Mesenteric fat pad (tissue), 1 donor: ENCODE data around the gene ANKRD36C. TPM values are rescaled to one million over a fixed set of nuclear protein-coding genes. Genes with fewer than 3 reads are reported as not detected.
"Not testable (repeated sequence)": the region's sequence is repeated elsewhere in the genome, so short reads cannot be mapped to it uniquely, and the experiment has no call there.

Experiments used
- DNase-seq: peaks from one replicate; pipeline ENCODE4 v3.0.0-alpha.2; 2020; ENCODE audit warnings: low spot score
- total RNA-seq: library from RNA; stranded (reverse); fragmentation: NEBNext Ultra II Directional; extraction: Animal tissue kit (Norgen Biotek cat#: 25700); gene quantifications from one replicate; pipeline ENCODE4 v1.2.1, GENCODE V29; 2021
- donor health status: DM: yes; HTN: yes; CAD: no.

ANKRD36C gene
- total RNA-seq, 1 donor from 2014 or later: 23.6 TPM

DNA sequence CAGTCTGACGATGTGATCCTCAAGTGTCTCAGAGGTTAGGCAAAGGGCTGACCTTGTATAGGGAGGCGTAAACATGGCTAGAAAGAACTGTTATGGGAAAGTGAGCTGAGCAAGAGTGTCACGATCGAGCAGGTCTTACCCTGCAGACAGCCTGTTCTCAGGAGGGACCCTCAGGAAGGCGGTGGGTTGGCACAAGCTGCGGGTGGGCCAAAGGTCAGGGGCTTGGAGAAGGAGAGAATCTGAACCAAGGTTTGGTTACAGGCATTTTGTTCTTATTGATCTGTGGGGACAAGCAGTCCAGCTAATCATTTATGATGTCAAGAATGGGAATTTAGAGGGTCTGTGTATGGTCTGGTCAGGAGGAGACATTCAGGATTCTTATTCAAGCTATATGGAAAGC lies 16.4 kb upstream of the ANKRD36C start:
- not testable (repeated sequence) for DNase-seq

DNA sequence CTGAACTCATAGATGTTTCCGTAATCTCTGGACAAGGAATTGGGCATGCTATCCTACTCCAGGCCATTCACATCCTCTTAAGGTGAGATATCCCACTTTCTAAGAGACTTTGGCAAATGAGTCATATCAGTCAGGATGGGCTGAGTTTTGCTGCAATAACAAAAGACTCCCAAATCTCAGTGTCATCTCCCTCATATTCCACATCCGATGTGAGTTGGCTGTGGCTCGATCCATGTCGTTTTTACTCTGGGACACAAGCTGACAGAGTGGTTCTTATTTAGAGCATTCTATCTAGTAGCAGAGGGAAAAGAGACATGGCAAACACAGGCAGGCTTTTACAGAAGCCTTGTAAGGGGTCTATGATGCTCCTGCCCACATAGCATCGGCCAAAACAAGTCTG lies 14.6 kb upstream of the ANKRD36C start:
- DNase-seq: not testable (repeated sequence)

DNA sequence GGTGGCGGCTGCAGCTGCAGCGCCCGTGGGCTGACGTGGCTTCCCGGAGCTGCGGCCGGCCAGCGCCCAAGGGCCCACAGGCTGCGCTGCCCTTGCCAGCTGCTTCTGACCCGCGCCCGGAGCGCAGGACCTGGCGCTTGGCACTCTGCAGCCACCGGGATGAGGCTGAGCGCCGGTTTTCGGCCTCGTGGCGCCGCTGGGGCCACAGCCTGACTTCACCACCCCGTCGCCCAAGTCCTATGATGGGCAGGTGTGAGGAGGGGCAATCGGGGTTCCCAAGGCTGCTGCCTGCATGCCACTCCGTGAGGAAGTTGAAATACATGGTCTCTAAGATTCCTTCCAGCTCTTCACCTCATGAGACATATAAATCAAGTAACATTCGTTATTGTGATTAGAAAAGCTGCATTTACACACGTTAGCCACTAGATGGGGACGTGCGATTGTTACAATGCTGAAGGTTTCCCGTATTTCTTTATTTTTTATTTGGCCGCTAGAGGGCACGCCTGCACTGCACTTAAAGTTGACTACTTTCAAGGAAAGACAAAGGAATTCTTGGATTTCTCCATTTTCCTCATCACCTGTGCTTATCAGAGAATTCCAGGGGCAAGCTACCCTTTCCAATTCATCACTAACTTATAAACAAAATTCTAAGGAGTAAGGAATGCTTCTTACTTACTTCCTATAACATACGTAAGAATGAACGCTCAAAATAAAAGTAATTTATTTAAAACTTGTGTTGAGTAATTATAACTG lies 1.1 kb upstream of the ANKRD36C start:
- not testable (repeated sequence) for DNase-seq

DNA sequence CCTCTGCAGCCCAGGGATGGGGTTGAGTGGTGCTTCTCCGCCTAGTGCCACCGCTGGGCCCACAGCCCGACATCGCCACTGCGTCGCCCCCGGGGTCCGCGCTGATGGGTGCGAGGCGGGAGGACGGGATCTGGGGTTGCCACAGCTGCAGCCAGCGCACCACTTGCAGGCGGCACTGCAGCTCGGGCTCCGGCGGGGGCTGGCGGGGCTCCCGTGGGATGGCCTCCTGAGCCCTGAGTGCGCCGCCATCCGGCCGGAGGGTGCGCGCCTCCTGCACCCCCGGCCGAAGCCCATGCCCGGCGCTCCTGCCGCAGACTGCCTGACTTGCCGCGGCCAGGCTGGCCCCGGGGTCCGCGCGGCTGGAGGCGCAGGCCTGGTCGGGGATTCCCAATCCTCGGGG lies 478 bp upstream of the ANKRD36C start:
- not testable (repeated sequence) for DNase-seq

DNA sequence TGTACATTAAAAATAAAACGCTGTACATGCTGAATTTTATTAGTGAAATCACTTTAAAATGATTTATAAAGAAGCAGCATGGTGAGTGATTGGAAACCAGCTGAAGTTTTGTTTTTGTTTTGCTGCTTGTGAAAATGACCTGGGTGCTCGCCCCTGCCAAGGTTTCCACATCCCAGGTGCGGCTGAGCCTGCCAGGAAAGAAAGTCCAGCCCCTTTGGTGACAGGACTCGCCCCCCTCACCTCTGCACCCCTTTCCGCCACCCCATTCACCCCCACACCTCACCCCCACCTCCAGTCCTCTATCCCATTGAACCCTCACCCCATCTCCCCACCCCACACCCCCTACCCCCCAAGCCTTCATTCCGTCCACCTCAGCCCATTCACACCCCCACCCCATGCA lies 740 bp downstream of the ANKRD36C start:
- DNase-seq: not testable (repeated sequence)

DNA sequence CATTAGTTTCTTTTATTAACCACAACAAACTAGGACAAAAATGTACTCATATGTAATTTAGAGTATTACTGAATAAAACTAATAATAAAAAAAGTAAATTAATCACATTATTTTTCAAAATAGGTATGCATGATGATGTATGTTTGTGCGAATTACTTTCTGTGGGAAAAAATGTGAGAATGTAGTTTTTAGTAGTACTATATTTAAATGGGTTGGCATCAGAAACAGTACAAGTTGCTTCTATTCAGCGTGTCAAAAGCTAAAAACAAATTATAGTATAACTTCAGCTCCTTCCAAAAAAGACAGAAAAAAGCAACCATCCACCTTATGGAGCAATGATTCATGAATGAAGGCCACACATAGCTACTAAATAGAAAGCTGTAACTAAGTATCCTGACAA lies 40.0 kb downstream of the ANKRD36C start:
- DNase-seq: not testable (repeated sequence)

DNA sequence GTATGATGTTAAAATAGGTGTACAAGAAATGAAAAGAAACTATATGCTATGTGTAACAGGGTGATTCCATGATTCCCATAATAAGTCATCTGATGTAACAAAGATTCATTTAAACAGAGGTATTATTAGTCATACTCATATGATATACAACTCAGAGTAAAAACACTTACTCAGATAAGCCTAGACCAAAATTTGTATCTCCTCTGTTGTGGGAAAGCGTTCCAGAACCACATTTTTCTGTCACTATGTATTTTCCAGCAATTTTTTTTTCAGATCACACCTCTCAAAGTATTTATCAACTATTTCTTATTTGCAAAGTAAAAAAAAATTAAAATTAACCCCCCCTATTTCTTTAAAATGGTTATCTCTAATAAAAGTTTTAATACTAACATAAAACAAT lies 43.6 kb downstream of the ANKRD36C start:
- not testable (repeated sequence) for DNase-seq

DNA sequence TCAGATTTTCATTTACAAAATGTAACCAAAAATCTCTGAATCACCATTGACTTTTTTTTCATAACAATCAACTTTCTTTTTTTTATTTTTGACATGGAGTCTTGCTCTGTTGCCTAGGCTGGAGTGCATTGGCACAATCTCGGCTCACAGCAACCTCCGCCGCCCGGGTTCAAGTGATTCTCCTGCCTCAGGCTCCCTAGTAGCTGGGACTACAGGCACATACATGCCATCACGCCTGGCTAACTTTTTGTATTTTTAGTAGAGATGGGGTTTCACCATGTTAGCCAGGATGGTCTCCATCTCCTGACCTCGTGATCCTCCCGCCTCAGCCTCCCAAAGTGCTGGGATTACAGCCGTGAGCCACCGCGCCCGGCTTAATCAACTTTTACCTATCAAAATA lies 51.7 kb downstream of the ANKRD36C start:
- not testable (repeated sequence) for DNase-seq

DNA sequence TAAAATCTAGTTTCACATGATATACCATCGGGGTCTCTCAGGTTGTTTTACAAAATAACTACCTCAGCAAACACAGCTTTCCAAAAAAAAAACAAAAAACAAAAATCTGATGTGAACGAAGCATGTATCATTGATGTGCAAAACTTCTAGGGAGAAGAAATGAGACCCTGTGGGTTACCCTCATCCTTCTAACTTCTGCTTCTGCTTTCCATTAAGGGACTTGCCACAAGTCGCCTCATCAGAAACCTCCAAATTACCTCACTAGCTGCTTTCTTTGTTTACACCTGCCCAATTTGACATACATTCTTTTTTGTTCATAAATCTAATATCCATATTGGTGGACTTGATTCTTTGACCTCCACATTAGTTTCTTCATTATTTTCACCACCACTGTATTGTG lies 60.9 kb downstream of the ANKRD36C start:
- not testable (repeated sequence) for DNase-seq

DNA sequence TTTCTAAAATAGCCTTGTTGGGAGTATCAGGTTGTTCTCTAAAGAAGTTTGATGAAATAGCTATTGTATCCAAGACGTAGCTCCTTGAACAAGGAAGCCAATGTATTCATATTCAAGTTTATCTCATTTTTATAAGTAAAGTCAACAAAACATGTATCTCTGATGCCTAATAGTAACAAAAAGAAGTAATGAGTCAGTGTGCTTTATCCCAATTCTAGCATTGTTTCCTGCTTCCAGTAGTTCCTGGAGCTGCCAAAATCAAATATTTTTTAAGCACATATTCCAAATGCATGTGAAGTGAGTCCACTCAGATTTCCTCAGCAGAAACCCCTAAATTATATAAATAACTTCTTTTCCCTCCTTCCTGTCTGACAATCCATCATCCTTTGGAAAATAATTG lies 74.6 kb downstream of the ANKRD36C start:
- not testable (repeated sequence) for DNase-seq

DNA sequence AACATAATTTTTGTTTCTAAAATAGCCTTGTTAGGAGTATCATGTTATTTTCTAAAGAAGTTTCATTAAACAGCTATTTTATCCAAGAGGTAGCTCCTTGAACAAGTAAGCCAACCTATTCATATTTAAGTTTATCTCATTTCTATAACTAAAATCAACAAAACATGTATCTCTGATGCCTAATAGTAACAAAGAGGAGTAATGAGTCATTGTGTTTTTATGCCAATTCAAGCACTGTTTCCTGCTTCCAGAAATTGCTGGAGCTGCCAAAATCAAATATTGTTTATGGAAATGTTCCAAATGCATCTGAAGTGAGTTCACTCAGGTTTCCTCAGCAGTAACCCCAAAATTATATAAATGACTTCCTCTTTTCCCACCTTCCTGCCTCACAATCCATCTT lies 76.5 kb downstream of the ANKRD36C start:
- DNase-seq: not testable (repeated sequence)

DNA sequence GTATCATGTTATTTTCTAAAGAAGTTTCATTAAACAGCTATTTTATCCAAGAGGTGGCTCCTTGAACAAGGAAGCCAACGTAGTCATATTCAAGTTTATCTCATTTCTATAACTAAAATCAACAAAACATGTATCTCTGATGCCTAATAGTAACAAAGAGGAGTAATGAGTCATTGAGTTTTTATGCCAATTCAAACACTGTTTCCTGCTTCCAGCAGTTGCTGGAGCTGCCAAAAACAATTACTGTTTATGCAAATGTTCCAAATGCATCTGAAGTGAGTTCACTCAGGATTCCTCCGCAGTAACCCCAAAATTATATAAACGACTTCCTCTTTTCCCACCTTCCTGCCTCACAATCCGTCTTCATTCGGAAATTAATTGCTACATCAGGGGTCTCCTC lies 80.2 kb downstream of the ANKRD36C start:
- DNase-seq: not testable (repeated sequence)

DNA sequence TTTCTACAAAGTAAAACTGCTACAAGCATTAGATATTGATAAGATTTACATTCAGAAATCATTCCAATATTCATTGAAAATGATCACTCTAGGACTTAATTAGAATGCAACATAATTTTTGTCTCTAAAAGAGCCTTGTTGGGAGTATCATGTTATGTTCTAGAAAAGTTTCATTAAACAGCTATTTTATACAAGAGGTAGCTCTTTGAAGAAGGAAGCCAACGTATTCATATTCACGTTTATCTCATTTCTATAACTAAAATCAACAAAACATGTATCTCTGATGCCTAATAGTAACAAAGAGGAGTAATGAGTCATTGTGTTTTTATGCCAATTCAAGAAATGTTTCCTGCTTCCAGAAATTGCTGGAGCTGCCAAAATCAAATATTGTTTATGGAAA lies 97.2 kb downstream of the ANKRD36C start:
- not testable (repeated sequence) for DNase-seq

DNA sequence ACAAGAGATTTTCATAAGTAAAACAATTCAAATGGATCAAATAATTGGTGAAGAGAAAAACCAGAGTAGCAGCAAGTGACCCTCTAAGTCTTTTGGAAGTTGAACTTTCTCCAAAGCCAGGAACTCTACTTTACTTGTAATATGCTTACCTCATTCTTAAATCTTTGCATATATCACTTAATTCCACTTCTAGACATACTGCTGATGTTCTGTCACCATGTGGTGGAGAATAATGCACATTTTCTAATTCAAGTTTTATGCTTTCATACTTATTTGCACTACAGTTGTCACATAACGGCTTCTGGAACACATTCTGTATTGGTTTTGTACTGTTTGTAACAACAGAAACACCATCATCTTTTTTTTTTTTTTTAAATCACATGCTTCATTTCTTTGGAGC lies 123.7 kb downstream of the ANKRD36C start:
- not testable (repeated sequence) for DNase-seq

DNA sequence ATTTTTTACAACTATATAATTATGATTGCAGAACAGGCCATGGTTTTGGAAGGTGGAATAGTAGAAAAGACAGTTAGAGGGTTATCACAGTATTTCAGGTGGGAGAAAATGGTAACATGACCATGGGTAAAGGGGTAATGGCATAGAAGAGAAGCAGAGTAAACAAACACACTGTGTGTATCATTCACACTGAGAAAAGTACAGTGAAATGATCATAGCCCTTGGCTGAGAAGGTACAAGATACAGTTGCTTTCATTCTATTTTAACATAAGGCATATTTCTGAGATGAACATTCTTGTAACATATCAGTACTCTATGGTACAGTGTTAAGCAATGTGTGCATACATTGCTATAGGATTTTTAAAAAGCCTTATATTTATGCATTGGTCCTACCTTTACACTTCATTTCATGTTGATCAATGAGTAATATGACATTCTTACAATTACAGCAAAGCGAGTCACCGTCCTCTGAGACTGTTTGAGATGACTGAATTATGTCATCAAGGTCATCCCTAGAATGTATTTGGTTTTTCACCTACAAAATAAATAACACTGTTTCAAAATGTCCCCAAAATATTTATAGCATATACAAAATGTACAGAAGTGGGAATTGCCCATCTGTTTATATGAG lies 124.5 kb downstream of the ANKRD36C start:
- not testable (repeated sequence) for DNase-seq

DNA sequence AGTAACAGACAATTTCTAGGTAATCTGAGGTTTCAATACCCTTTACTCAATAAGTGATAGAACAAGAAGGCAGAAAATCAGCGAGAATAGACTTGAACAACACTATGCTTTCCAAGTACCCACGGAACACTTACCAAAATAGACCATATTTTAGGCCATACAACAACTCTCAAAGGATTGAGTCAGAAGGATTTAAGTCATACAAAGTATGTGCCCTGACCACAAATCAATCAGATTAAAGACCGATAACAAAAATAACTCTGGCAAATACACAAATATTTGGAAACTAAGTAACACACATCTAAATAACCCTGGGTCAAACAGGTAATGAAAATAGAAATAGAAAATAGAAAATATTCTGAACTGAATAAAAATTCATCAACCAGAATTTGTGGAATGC lies 129.5 kb downstream of the ANKRD36C start:
- not testable (repeated sequence) for DNase-seq

DNA sequence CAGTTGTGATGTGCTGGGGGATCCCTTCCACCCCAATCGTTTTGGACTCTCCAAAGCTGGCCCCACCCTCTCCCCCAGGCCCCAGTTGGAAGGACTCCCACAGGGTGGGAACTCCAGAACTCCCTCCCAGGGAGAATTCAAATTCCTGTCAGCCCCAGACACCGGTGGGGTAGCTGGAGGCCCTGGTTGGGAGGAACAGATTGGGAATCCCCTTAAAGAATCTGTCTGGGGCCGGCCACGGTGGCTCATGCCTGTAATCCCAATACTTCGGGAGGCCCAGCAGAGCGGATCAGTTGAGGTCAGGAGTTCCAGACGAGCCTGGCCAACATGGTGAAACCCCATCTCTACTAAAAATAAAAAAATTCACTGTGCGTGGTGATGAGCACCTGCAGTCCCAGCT lies 155.5 kb downstream of the ANKRD36C start:
- DNase-seq: no peak

DNA sequence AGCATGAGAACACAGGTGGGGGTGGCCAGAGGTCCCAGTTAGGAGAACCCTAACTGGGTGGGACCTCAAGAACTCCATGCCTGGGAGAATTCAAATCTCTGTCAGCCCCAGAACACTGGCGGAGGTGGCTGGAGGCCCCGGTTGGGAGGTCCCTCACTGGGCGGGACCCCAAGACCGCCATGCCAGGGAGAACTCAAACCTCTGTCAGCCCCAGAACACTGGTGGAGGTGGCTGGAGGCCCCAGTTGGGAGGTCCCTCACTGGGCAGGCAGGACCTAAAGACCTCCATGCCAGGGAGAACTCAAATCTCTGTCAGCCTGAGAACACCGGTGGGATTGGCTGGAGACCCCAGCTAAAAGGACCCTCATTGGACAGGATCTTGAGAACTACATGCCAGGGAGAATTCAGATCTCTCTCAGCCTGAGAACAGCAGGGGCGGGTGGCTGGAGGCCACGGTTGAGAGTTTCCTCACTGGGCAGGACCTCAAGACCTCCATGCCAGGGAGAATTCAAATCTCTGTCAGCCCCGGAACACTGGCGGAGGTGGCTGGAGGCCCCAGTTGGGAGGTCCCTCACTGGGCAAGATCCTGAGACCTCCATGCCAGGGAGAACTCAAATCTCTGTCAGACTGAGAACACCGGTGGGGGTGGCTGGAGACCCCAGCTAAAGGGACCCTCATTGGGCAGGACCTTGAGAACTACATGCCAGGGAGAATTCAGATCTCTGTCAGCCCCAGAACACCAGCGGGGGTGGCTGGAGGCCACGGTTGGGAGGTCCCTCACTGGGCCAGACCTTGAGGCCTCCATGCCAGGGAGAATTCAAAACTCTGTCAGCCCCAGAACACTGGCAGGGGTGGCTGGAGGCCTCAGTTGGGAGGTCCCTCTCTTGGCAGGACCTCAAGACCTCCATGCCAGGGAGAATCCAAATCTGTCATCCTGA lies 157.3 kb downstream of the ANKRD36C start:
- DNase-seq: not testable (repeated sequence)

DNA sequence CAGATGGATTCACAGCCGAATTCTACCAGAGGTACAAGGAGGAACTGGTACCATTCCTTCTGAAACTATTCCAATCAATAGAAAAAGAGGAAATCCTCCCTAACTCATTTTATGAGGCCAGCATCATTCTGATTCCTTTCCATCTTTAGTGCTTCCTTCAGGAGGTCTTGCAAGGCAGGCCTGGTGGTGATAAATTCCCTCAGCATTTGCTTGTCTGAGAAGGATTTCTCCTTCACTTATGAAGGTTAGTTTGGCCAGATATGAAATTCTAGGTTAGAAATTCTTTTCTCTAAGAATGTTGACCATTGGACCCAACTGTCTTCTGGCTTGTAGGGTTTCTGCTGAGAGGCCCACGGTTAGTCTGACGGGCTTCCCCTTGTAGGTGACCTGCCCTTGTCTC lies 167.4 kb downstream of the ANKRD36C start:
- DNase-seq: not testable (repeated sequence)

DNA sequence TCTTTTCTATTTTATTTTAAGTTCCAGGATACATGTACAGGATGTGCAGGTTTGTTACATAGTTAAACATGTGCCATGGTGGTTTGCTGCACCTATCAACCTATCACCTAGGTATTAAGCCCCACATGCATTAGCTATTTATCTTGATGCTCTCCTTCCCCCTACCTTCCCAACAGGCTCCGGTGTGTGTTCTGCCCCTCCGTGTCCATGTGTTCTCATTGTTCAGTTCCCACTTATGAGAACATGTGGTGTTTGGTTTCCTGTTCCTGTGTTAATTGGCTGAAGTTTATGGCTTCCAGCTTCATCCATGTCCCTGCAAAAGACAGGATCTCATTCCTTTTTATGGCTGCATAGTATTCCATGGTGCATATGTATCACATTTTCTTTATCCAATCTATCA lies 174.1 kb downstream of the ANKRD36C start:
- not testable (repeated sequence) for DNase-seq

DNA sequence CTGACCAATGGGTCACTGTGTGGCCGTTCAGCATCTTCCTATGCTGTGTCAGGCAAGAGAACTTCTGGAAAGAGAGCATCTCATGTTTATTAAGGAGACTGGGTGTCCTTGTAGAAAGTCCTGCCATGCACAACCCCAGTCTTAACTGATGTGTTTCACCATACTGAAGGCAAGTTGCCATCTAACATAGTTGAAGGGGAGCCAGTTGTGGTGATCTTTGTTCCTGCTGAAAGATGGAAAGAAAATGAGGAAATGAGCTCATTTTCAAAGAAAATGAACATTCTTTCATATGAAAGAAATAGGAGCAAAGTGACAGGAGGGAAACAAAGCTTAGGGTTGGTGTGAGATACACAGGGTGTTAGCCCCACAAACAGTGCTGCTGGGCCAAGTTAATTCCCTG lies 178.3 kb downstream of the ANKRD36C start:
- DNase-seq: not testable (repeated sequence)

DNA sequence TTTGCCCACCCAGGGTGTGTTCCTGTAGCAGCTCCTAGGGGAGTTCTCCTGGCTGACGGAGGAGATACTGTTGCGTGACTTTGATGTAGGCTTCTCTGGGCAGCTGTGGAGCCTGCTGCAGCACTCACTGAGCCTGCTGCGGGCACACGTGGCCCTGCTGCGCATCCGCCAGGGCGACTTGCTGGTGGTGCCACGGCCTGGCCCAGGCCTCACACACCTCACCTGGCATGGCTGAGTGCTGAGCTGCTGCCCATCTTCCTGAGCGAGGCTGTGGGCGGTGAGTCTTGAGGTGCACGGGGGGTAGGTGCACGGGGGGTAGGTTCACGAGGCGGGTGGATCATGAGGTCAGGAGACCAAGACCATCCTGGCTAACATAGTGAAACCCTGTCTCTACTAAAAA lies 191.7 kb downstream of the ANKRD36C start:
- DNase-seq: no peak
